HepG2 (cell line): Measurements from ENCODE around the gene PPFIA2. TPM values are rescaled to one million over a fixed set of nuclear protein-coding genes. Genes with fewer than 3 reads are reported as not detected.

Experiments used
- ATAC-seq: fragments of 200-7000 bp; cut with Tn5 transposase; 3 replicates; pipeline ENCODE4 v1.9.1; 2020; ENCODE audit warnings: mild to moderate bottlenecking, moderate library complexity
- BruUV-seq: library from RNA; stranded (reverse); fragments of 400-500 nt; replicated peaks from 2 replicates; lab custom pipeline; 2021; lab: Mats Ljungman, UMichigan
- CTCF ChIA-PET: fragments of 300-600 bp; formaldehyde crosslinking; extraction: SDS; loops from one replicate; lab custom pipeline; 2021; ENCODE audit warnings: low total read pairs, inconsistent platforms, low intra/inter-chr PET ratio; lab: Yijun Ruan, JAX
- POLR2A ChIA-PET: fragments of 350-600 bp; sonication (Branson Sonifier 250); formaldehyde crosslinking; loops from one replicate; lab custom pipeline; 2020; ENCODE audit warnings: antibody characterized with exemption, inconsistent platforms; lab: Yijun Ruan, JAX
- DNase-seq: peaks from one replicate; pipeline ENCODE4 v3.0.0-alpha.2; 2015; ENCODE audit warnings: low spot score
- FAIRE-seq: peaks from 3 replicates; lab custom pipeline; 2011; peaks lifted over from hg19 to GRCh38; lab: Jason Lieb, UNC
- H2AFZ ChIP-seq: one replicate; pipeline ENCODE4 v1.6.1; 2011; ENCODE audit warnings: low read length, inconsistent platforms
- H3K27ac ChIP-seq: fragments of 300-600 bp; 3 replicates; pipeline ENCODE4 v1.8.0; 2011; ENCODE audit warnings: mixed run types, mild to moderate bottlenecking, mixed read lengths, low read length, inconsistent platforms; ENCODE audit not compliant: insufficient read depth; ENCODE audit errors: extremely low read length
- H3K27me3 ChIP-seq, 2 experiments: fragments of 200-600 bp in 1 of 2; 2 replicates in 1 of 2; 3 replicates in 1 of 2; pipeline versions ENCODE4 v1.6.0 to v1.8.0; 2011; ENCODE audit warnings: low read length in 2 of 2, mild to moderate bottlenecking in 2 of 2, moderate library complexity in 2 of 2, inconsistent platforms in 1 of 2; ENCODE audit not compliant: insufficient read depth in 2 of 2, control insufficient read depth in 1 of 2
- H3K36me3 ChIP-seq, 2 experiments: fragments of 200-600 bp in 1 of 2; replicated peaks in 1 of 2; 2 replicates in 1 of 2; 3 replicates in 1 of 2; pipeline versions ENCODE4 v1.5.1 to v1.8.0; 2011; ENCODE audit warnings: low read length in 2 of 2, inconsistent platforms in 1 of 2; ENCODE audit not compliant: insufficient read depth in 2 of 2, control insufficient read depth in 1 of 2
- H3K4me1 ChIP-seq: 2 replicates; pipeline ENCODE4 v1.5.1; 2012; ENCODE audit warnings: low read length, inconsistent platforms; ENCODE audit not compliant: insufficient read depth
- H3K4me2 ChIP-seq: 2 replicates; pipeline ENCODE4 v1.6.0; 2011; ENCODE audit warnings: low read depth, low read length, inconsistent platforms
- H3K4me3 ChIP-seq, 3 experiments: fragments of 200-600 bp in 1 of 3; sonication (generic), shearing (Covaris generic) in 1 of 3; replicated peaks in 1 of 3; 2 replicates each; pipeline ENCODE4 v1.5.1; 2011 to 2016; ENCODE audit warnings: low read length in 3 of 3, inconsistent platforms in 2 of 3, low read depth in 2 of 3, mild to moderate bottlenecking in 2 of 3, control low read depth in 1 of 3, mixed read lengths in 1 of 3; ENCODE audit not compliant: insufficient read depth in 1 of 3
- H3K79me2 ChIP-seq: one replicate; pipeline ENCODE4 v1.6.1; 2011; ENCODE audit warnings: low read length, inconsistent platforms; ENCODE audit not compliant: insufficient read depth
- H3K9ac ChIP-seq: 2 replicates; pipeline ENCODE4 v1.6.0; 2011; ENCODE audit warnings: mild to moderate bottlenecking, low read depth, low read length, inconsistent platforms; ENCODE audit not compliant: insufficient read depth
- H3K9me3 ChIP-seq: 2 replicates; pipeline ENCODE4 v1.5.1; 2012; ENCODE audit warnings: mild to moderate bottlenecking, low read length
- H4K20me1 ChIP-seq: 2 replicates; pipeline ENCODE4 v1.6.0; 2011; ENCODE audit warnings: inconsistent platforms, mild to moderate bottlenecking, low read length, moderate library complexity; ENCODE audit not compliant: insufficient read depth
- ATF4 ChIP-seq, 2 experiments: fragments of 450-650 bp in 1 of 2; sonication (generic) in 1 of 2; formaldehyde crosslinking; IDR thresholded peaks; 2 replicates each; pipeline versions ENCODE4 v1.5.0 to v1.8.0; 2020 to 2022; ENCODE audit warnings: mild to moderate bottlenecking in 1 of 2, missing genetic modification reagents in 1 of 2
- FOXO4 ChIP-seq: sonication (generic); formaldehyde crosslinking; conservative IDR thresholded peaks from 2 replicates; pipeline ENCODE4 v1.8.1; 2023; ENCODE audit warnings: missing genetic modification reagents
- GLI4 ChIP-seq: sonication (generic); formaldehyde crosslinking; IDR thresholded peaks from 2 replicates; pipeline ENCODE4 v1.5.1; 2020; ENCODE audit warnings: missing genetic modification reagents, mild to moderate bottlenecking, moderate library complexity, borderline replicate concordance
- HES4 ChIP-seq: sonication (generic); formaldehyde crosslinking; IDR thresholded peaks from 2 replicates; pipeline ENCODE4 v1.9.0; 2021; ENCODE audit warnings: mild to moderate bottlenecking, missing genetic modification reagents, borderline replicate concordance
- HNF1B ChIP-seq: sonication (generic); formaldehyde crosslinking; IDR thresholded peaks from 2 replicates; pipeline ENCODE4 v1.5.1; 2020; ENCODE audit warnings: mild to moderate bottlenecking, moderate library complexity, missing genetic modification reagents
- IKZF4 ChIP-seq: sonication (generic); formaldehyde crosslinking; IDR thresholded peaks from 2 replicates; pipeline ENCODE4 v1.5.1; 2020; ENCODE audit warnings: borderline replicate concordance, mild to moderate bottlenecking, low read depth, missing genetic modification reagents; ENCODE audit errors: not compliant biosample characterization
- MXD1 ChIP-seq: sonication (generic); formaldehyde crosslinking; IDR thresholded peaks from 2 replicates; pipeline ENCODE4 v1.4.0; 2020; ENCODE audit warnings: mild to moderate bottlenecking, missing genetic modification reagents
- NPAS2 ChIP-seq: sonication (generic); formaldehyde crosslinking; IDR thresholded peaks from 2 replicates; pipeline ENCODE4 v1.8.0; 2022; ENCODE audit warnings: mild to moderate bottlenecking, missing genetic modification reagents, borderline replicate concordance
- NR2F2 ChIP-seq: IDR thresholded peaks from 2 replicates; pipeline ENCODE4 v1.6.1; 2012; ENCODE audit warnings: low read depth, inconsistent platforms, borderline replicate concordance
- RORA ChIP-seq: sonication (generic); formaldehyde crosslinking; IDR thresholded peaks from 2 replicates; pipeline ENCODE4 v1.5.0; 2020; ENCODE audit warnings: mild to moderate bottlenecking, missing genetic modification reagents, moderate library complexity
- SNAI1 ChIP-seq: sonication (generic); formaldehyde crosslinking; IDR thresholded peaks from 2 replicates; pipeline ENCODE4 v1.5.0; 2020; ENCODE audit warnings: mild to moderate bottlenecking, missing genetic modification reagents, borderline replicate concordance
- ZNF142 ChIP-seq: sonication (generic); formaldehyde crosslinking; IDR thresholded peaks from 2 replicates; pipeline ENCODE4 v1.4.0; 2020; ENCODE audit warnings: missing genetic modification reagents
- ZNF383 ChIP-seq: sonication (generic); formaldehyde crosslinking; IDR thresholded peaks from 2 replicates; pipeline ENCODE4 v1.4.0; 2020; ENCODE audit warnings: missing genetic modification reagents, mild to moderate bottlenecking, borderline replicate concordance
- WGBS: methylation state at CpG from one replicate; pipeline ENCODE4 v1.1.6; 2017; ENCODE audit warnings: low lambda C conversion rate; 5-methylcytosine and 5-hydroxymethylcytosine counted together
- in situ Hi-C: cut with HindIII; loops from 2 replicates; pipeline ENCODE4 v1.10.0; 2017; ENCODE audit warnings: low pct_unique_long_range_greater_than_20kb; ENCODE audit not compliant: extremely low pct_ligation_motif_present
- intact Hi-C: fragments of 100-400 bp; cut with micrococcal nuclease; formaldehyde crosslinking; loops from one replicate; pipeline ENCODE4 v1.10.0; 2022; ENCODE audit not compliant: unreplicated experiment
- polyA plus RNA-seq, 8 experiments: library from polyadenylated mRNA; depleted of rRNA in 3 of 8; stranded (reverse) in 7 of 8; unstranded in 1 of 8; fragments of >200 nt; fragmentation: Illumina TruSeq in 4 of 8; extraction: Trizol in 4 of 8; gene quantifications; 2 replicates each; pipeline versions ENCODE4 v1.2.1 to v1.2.3, GENCODE V29; 2011 to 2016; ENCODE audit warnings: low read depth in 4 of 8, missing spikeins in 1 of 8, mixed read lengths in 1 of 8; ENCODE audit not compliant: insufficient read depth in 1 of 8
- total RNA-seq, 5 experiments: library from RNA; depleted of rRNA; stranded (reverse); fragments of >200 nt; fragmentation: Illumina TruSeq; extraction: Trizol; gene quantifications; 2 replicates each; pipeline ENCODE4 v1.2.3, GENCODE V29; 2016; ENCODE audit warnings: low read depth in 1 of 5

The PPFIA2 gene
- total and polyA plus RNA-seq, 2 of the 13 experiments (the other 11 are each of a cell fraction or from before 2014, with no cell fraction given), result 0.05 TPM; not detected in 1

- DNase-seq, result no peak
- no peaks in the 10 kb centered on the region for H3K4me1 ChIP-seq
- no peak for FAIRE-seq
- no peak overlapping the region for H2AFZ ChIP-seq
- CTCF ChIA-PET, result no interaction called here
- WGBS, result 0% methylated on average over 1 of the region's 1 CpG
- H3K27me3 ChIP-seq, result no peaks in the 10 kb centered on the region
- H3K9me3 ChIP-seq, result no peaks in the 10 kb centered on the region
- no peak overlapping the region for H3K27ac ChIP-seq
- H3K4me3 ChIP-seq, result no peak overlapping the region
- intact Hi-C loops, result no loop called here
- H3K36me3 ChIP-seq, result no peaks in the 10 kb centered on the region
- in situ Hi-C loops, result no loop called here
- no peak overlapping the region for H3K9ac ChIP-seq
- no peaks in the 10 kb centered on the region for H3K79me2 ChIP-seq
- H4K20me1 ChIP-seq, result no peaks in the 10 kb centered on the region
- ATAC-seq, result no peak
- POLR2A ChIA-PET, result no interaction called here
- H3K4me2 ChIP-seq, result no peak overlapping the region
- TF ChIP-seq HNF1B (no peak), FOXO4 (no peak), NPAS2 (CRISPR knock-in tag) (no peak), IKZF4 (CRISPR knock-in tag) (no peak), ATF4 (CRISPR knock-in tag; IDR thresholded peaks at IDR 0.05) (no peak), GLI4 (CRISPR knock-in tag) (no peak), HES4 (CRISPR knock-in tag) (no peak), ZNF142 (CRISPR knock-in tag) (no peak), ZNF383 (CRISPR knock-in tag) (no peak), RORA (no peak), NR2F2 (no peak), SNAI1 (CRISPR knock-in tag) (no peak), MXD1 (CRISPR knock-in tag) (no peak)
- BruUV-seq, result no TSS peak
Measured at GRCh38 chr12:81639196-81639595, 120.0 kb downstream of the PPFIA2 start.
